Stimulated activated CD4-positive, alpha-beta T cell treated with anti-CD3 and anti-CD28 coated beads, Interleukin-1b, Interleukin-23, amount 100 ng/mL, for 1 hour (primary cell): ENCODE data around the gene LRRC55.

Experiments
- DNase-seq, 2 donors: peaks; one replicate each; pipeline ENCODE4 v3.0.0-alpha.2; 2020; ENCODE audit warnings: low read depth in 2 of 2

The LRRC55 gene

GRCh38 chr11:57235761-57236703 lies 54.3 kb downstream of the LRRC55 start:
- no peak for DNase-seq

- DNase-seq: no peak
Observed at GRCh38 chr11:57237204-57237681, 55.5 kb downstream of the LRRC55 start, which contains the start of gene APLNR. APLNR (minus strand) TSS chr11:57237250; CDS start chr11:57237004, 246 bp downstream.

- DNase-seq: no peak
Observed at GRCh38 chr11:57239348-57239747, 57.6 kb downstream of the LRRC55 start.

- DNase-seq: no peak
Observed at GRCh38 chr11:57240007-57240406, 58.3 kb downstream of the LRRC55 start.

GRCh38 chr11:57240757-57241156 lies 59.0 kb downstream of the LRRC55 start:
- no peak for DNase-seq
